A172 (cell line): ENCODE results near the gene LAMB1. TPM values are rescaled to one million over a fixed set of nuclear protein-coding genes. Genes with fewer than 3 reads are reported as not detected.
"Not testable (repeated sequence)": the region's sequence is repeated elsewhere in the genome, so short reads cannot be mapped to it uniquely, and the experiment has no call there.

Experiments
- DNase-seq: peaks from one replicate; pipeline ENCODE4 v3.0.0-alpha.2; 2015; ENCODE audit warnings: low spot score
- total RNA-seq: library from RNA; depleted of rRNA; stranded (reverse); fragments of >200 nt; shearing (Covaris generic); gene quantifications from 2 replicates; pipeline ENCODE4 v1.2.3, GENCODE V29; 2014

LAMB1 gene
- total RNA-seq, 1 experiment from 2014 or later: 133 TPM

DNA sequence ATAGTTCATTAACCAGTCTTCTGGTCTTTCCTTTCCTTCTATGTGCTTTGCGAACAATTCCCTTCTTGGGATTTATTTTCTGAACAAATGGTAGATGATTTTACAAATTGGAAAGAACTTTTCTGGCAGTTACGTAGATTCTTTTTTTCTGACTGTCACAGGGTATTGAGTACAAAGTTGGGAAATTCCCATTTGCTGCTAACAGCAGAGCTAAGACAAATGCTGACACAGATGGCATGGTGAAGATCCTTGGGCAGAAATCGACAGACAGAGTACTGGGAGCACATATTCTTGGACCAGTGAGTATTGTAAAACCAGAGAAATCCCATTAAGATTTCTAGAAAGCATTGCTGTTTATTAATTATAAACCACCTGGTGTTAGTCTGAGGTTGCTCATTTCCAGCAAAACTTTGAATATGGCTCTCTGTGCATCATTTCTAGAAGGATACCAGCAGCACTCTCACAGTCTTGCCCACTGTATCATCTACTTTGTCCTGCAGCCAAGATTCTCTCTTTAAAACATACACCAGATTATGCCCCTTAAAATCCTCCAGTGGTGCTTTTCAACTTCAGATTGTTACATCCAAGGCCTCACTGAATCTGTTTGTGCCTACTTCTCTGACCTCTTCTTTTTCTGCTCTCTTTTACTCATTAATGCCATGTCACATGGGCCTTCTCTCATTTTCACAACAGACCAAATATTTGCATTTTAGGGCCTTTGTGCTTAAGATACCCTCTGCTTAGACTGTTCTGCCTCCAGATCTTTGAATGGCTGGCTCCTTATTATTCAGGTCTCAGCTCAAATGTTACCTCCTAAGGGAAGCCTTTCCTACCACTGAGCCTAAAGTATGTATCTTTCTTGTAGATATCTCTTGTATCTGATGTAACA is 85.0 kb downstream of the LAMB1 start:
- no peak for DNase-seq

DNA sequence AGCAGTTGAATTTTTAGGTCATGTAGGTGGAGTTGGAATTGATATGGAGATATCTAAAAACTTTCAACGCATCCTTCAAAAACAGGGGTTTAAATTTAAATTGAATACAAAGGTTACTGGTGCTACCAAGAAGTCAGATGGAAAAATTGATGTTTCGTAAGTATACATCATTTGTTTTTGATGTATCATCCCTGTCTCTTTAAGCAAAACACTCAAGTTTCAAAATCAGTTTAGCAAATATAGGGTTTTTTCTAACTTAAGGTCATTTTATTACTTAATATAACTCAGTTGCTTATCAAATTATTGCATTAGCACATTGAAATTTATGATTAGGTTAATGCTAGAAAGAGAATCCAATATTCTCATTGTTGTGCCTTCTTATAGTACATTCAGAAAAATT is 87.4 kb downstream of the LAMB1 start:
- DNase-seq: no peak

DNA sequence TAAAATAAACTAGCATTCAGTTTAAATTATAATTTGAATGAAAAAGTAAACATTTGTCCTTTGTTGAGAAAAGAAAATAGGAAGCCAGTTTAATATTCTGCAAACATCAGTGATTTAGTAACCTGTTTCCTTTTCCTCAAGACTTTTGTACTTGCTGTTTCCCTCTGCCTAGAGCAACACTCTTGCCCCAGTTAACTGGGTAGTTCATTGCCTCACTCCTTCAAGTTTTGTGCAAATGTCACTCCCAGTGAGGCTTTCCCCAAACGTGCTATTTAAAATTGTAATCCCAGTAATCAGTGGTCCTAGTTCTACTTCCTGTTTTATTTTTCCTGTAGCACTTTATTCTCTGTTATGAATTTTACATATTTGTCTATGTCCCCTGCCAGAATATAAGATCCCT is 88.1 kb downstream of the LAMB1 start:
- no peak for DNase-seq

DNA sequence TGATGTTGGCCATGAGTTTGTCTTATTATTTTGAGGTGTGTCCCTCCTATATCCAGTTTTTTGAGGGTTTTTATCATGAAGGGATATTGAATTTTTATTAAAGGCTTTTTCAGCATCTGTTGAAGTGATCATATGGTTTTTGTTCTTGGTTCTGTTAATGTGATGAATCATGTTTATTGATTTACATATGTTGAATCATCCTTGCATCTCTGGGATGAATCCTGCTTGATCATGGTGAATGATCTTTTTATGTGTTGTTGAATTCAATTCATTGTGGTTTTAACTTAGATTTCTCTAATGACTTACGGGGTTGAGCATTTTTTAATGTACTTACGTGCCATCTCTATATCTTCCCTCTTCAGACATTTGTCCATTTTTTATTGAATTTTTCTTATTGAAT is 89.1 kb downstream of the LAMB1 start:
- no peak for DNase-seq

DNA sequence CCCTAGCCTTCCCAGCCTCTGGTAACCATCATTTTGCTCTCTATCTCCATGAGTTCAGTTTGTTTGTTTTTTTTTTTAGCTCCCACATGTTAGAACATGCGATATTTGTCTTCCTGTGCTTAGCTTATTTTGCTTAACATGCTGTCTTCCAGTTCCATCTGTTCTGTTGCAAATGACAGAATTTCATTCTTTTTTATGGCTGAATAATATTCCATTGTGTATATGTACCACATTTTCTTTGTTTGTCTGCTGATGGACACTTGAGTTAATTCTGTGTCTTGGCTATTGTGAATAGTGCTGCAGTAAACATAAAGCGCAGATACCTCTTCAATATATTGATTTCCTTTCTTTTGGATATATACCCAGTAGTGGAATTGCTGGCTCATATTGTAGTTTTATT is 91.0 kb downstream of the LAMB1 start:
- no peak for DNase-seq

DNA sequence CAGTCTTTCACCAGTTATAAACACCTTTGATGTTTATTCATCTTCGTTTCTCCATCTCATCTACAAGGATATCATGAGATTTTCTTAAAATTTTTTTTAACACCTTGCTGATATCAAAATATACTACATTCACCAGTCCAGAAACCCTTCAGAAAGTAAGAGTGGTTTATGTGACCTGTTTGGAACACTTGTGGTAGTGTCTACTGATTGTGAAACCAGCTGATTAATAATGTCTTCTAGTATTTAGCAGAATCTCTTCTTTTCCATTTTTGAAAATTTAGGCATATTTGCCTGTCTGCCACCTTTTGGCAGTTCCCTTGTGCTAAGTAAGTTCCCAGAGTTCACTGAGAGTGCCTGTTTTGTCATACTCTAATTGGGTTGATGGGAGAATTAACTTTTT is 93.5 kb downstream of the LAMB1 start:
- no peak for DNase-seq

DNA sequence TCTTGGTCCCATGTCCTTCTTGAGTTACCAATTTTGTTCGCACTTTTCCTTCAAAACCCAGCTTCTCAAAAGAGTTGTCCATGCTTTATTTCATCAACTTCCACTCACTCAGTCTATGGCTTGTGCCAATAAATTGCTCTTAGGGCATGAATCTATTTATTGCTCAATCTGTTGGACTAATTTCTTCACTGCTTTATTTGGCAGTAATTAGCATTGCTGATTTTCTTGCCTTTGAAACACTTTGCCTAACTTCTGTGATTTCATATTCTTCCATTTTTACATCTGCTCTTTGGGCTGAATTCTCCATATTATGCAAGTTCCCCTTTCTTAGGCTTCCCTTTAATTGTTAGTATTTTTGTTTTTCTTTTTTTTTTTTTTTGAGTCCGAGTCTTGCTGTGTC is 95.2 kb downstream of the LAMB1 start:
- DNase-seq: no peak

DNA sequence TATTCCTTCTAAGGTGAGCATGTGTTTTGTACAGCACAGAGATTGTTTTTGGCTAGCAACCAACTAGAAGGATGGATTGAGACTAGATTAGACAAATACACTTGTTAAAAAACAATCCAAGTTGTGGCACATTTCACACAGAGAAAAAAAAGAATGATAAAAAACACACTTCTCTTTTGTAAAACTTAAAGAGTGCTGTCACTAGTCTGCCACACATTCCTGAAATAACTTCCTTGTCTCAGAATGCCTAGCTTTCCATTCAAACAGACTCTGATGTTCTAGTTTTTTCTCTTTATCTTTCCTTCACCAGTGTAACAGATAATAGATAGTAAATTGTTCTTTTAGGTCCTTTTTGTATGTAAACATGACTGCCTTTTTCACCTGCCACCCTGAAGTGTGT is 100.6 kb downstream of the LAMB1 start:
- DNase-seq: no peak

DNA sequence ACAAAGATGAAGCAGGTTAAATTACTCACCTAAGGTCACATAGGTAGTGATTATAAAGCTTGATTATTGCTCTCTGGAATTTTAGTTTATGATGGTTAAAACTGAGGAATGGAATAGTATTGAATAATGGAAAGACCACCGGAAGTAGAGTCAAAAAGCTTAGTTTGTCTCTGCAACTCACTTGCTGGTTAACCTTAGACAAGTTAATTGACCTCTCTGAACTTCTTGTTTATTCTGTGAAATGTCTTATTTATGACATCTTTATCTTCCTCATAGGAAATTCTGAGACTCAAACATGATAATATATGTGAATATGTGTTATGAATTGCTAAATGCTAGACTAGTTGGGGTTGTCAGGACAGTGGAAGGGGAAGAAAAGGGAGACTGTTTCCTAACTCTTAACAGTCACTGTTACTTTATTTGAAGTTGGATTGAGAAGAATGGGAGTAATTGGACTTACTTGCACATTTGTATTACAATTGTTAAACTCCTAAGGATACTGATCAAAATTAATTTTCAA is 102.4 kb downstream of the LAMB1 start:
- no peak for DNase-seq

DNA sequence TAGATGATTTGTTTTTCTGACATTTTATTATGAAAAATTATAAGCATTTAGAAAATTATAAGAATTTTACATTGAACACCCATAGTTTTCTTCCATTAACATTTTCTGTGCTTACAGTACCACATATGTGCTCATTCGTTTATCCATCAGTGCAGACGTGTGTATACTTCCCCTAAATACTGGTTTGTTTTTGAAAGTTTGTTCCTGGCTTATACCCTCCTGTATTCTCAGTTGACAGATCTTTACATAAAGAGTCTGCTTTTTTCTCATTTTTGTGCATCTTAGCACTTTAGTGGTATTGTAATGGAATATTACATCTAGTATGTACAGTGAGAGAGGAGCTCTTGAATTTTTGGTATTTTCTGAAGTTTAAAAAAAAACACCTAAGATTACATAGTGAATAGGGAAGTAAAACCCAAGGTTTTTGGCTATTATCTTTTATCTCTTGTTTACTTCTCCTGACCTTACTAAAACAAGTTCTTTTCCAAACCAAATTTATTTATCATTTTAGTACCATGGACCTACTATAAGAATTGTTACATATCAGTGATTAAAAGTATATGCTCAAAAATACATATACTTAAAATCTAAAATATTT is 103.9 kb downstream of the LAMB1 start:
- no peak for DNase-seq

DNA sequence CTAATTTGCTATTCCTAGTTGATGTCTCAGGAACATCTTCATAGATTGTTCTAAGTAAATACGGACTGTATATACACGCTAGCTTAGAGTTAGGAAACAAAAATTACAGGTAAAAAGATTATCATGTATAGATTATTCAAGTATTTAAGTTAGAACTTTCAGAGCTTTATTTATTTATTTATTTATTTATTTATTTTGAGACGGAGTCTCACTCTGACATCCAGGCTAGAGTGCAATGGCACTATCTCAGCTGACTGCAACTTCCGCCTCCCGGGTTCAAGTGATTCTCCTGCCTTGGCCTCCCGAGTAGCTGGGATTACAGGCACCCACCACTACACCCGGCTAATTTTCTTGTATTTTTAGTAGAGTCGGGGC is 110.6 kb downstream of the LAMB1 start:
- not testable (repeated sequence) for DNase-seq

DNA sequence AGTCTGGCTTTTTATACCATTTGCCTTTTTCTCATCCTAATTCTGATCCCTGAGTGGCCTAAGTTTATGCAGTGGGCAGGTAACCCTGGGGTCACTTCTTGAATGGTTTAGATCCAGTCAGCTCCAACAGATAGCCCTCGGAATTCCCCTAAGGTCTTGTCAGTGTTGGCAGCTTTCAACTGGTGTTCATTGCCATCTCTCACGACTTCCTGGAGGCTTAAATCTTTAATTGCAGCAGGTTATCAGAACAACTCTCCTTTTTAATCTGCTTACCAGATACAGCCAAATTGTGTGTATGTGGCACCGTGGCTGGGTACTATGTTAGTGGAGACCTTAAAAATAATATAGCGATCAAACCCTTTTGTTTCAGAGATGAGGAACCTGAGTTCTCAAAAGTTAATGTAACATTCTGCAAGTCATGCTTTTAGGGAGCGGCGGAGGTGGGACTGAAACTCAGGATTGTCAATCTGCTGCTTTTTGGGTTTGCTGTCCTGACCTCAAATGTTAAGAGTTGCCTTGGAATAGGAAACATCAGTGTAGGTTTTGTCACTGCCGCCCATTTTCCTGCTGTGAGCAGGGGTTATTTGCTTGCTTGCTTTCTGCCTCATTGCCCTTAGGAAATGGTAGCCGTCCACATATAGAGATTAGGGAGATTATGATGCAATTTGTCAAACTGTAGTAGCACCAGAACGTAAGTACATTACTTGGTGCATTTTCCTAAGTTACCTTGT is 111.2 kb downstream of the LAMB1 start:
- DNase-seq: peak; percentile 42

DNA sequence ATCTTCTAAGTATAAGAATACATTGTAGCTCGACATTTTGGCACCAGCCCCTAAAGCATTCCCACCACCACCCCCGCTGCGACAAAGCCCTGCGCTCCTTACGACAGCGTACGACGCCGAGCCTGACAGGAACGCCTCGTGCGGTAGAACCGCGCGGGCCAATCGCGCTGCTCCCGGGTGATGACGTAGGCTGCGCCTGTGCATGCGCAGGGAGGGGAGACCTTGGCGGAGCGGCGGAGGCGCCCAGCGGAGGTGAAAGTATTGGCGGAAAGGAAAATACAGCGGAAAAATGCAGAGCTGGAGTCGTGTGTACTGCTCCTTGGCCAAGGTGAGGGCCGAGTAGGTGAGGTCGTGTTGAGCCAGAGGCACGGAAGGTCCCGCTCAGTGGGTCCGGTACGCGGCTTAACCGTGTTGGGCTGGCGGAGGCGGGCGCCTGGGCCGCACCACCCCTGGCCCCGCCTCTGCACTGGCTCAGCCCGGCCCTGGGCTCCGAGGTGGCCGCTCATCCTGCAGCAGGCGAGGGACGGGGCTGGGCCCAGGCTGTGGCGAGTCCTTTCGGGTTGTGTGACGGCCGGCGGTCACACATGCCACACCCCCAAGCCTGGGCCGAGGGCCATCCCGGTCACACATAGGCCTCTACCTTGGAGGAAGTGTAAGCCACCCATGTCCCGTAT is 111.9 kb downstream of the LAMB1 start, which contains the start of gene DLD:
TSS of gene DLD (plus strand) at position 222 of the 674 bp plus-strand sequence. CDS start at position 290, 68 bp downstream.
- peak; percentile 81 for DNase-seq

DNA sequence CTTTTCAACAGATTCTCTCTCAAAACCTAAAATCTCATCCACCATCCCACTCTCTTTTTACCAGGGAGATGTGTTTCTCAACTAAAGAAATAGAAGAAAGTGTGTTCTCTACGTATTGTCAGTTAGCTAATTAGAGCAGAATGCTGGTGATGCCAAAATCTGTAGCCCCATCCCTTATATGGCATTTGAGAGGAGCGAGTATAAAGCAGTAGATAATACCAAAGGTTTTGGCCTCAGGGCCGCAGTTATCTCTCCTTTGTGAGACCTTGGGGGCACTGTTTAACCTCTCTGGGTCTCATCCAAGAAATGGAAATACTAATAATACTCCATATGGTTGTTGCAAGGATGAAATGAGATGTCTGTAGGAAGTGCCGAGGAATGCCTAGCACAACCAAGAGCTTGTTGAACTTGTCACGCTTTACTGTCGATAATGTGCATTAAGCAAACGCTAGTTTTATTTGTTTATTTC is 112.4 kb downstream of the LAMB1 start:
- DNase-seq: no peak

DNA sequence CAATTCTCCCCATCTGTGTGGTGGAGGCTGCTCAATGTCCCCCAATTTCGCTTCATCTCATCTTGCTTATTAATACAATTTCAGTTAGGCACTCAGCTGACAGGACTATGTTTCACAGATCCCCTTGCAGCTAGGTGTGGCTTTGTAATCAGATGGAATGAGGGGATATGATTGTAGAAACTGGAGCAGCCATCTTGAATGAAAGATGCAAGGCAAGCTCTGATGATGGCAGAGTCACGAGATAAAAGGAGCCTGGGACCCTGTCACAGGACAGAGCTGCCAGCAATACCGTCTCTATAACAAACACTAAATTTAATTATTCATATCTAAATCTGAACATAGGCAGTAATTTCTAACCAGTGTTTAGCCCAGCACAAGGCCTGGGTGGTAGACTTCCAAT is 113.0 kb downstream of the LAMB1 start:
- no peak for DNase-seq

DNA sequence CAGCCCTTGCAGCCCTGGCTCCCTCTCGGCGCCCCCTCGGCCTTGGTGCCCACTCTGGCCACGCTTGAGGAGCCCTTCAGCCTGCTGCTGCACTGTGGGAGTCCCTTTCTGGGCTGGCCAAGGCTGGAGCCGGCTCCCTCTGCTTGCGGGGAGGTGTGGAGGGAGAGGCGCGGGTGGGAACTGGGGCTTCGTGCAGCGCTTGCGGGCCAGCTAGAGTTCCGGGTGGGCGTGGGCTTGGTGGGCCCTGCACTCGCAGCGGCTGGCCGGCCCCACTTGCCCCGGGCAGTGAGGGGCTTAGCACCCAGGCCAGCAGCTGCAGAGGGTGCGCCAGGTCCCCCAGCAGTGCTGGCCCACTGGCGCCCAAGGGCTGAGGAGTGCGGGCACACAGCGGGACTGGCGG is 115.1 kb downstream of the LAMB1 start:
- not testable (repeated sequence) for DNase-seq

DNA sequence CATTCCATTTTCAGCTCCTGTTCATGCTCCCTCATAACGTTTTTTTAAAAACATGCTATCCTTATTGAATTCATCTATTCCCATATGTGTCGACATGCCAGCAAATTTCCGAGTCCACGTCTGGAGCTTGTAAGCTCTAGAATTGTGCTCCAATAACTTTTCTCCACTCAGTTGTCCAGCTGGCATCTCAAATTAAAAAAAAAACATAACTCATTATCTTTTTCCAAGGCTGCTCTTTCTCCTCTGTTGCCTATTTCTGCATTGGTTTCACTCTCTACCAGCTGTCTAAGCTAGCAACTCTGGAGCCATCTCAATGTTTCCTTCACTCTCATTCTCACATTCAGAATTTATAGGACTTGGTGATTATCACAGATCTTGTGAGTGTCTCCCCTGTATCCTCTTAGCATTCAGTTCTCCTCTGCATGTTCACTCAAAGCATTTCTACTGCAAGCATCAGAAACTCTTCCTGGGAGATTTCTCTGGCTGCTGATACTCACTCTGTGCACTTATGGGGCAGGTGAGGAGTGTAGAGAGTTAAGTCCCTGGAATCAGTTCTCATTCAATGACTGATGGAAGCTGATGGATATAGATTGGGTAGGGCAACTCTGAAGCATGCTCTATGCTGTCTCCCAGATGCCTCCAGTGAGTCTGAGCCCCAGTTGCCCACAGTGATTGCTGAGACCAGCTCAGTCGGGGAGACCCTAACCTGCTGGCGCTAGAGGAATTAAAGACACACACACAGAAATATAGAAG is 118.7 kb downstream of the LAMB1 start:
- DNase-seq: no peak

DNA sequence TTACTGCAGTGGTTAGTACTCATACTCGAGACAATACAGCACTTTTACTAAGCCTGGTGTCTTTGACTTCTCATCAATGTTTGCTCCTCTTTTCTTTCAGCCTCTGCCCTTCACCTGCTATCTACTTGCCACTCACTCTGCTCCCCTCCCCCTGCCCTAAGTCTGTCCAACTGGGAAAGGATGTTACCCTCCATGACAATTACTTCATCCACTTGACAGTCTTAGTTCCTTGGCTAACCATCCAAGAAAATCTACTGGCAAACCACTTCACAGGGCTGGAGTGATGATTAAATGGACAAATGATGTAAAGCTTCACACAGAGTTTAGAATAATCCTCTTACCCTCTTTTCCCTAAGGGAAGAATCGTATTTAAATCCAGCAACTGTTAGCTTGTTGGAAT is 120.2 kb downstream of the LAMB1 start:
- DNase-seq: no peak

DNA sequence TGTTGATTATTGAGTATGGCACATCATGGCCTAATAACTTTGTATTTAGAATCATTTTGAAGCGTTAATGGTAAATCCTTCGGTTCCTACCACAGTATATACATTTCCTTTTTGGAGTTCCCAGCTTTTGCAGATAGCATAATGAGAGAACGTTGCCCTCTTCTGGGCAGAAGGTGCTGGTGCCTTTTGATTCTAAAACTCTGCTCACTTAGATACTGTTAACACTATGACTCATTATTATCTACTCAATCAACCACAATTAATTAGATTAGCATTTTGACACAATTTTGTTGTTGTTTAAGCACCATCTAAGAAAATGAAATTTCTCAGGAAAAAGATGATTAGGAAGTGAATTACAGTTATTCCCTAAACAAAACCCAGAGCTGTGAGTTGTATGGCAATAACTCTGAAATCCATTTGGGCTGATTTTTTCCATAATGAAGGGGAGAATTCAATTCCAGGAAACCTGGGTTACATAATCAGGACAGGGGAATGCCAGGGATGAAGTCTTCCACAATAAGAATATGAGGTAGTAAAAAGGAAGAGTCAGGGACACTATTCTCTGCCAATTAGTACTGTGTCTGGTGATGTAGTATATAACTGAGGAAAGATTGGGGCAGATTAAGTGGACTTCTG is 123.4 kb downstream of the LAMB1 start:
- DNase-seq: peak; percentile 70

DNA sequence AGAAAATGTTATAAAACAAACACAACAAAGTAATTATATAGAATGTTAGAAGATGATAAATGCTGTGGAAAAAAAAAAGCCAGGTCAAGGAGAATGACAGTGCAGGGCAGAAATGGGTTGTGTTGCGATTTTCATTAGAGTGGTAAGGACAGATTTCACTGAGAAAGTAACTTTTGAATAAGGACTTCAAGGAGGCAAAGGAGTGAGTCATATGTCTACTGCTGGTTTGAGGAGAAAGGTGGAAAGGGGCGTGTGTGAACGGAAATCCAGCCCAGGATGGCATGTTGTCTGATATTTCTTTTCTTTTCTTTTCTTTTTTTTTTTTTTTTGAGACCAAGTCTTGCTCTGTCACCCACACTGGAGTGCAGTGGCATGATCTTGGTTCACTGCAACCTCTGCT is 124.3 kb downstream of the LAMB1 start:
- DNase-seq: no peak
